Endothelial cell of umbilical vein (primary cell): ENCODE measurements around the gene OSBPL1A. TPM values are rescaled to one million over a fixed set of nuclear protein-coding genes. Genes with fewer than 3 reads are reported as not detected.

ENCODE experiments used
- BruUV-seq: library from RNA; stranded (reverse); fragments of 400-500 nt; replicated peaks from 2 replicates; lab custom pipeline; 2021; lab: Mats Ljungman, UMichigan
- CTCF ChIA-PET: fragments of 300-600, 350-600 bp; sonication (Branson Sonifier 250); formaldehyde crosslinking; loops from one replicate; lab custom pipeline; 2021; ENCODE audit warnings: antibody characterized with exemption, inconsistent platforms; lab: Charles Lee
- POLR2A ChIA-PET: fragments of 300-600, 350-600 bp; sonication (Branson Sonifier 250); formaldehyde crosslinking; loops from one replicate; lab custom pipeline; 2021; ENCODE audit warnings: antibody characterized with exemption, inconsistent platforms; lab: Charles Lee
- DNase-seq: peaks from one replicate; pipeline ENCODE4 v3.0.0-alpha.2; 2011; ENCODE audit warnings: low read depth, low spot score
- FAIRE-seq: peaks from 2 replicates; lab custom pipeline; 2011; peaks lifted over from hg19 to GRCh38; lab: Jason Lieb, UNC
- H2AFZ ChIP-seq: 2 replicates; pipeline ENCODE4 v1.6.0; 2012; ENCODE audit warnings: low read depth, low read length, control low read depth, inconsistent platforms
- H3K27ac ChIP-seq: 2 replicates; pipeline ENCODE4 v1.5.1; 2011; ENCODE audit warnings: low read depth, mild to moderate bottlenecking, control low read depth, low read length, moderate library complexity; ENCODE audit not compliant: insufficient read depth
- H3K27me3 ChIP-seq, 2 experiments: 2 replicates each; pipeline versions ENCODE4 v1.6.0 to v1.6.1; 2011; ENCODE audit warnings: low read length in 2 of 2, mixed read lengths in 1 of 2; ENCODE audit not compliant: control insufficient read depth in 2 of 2, insufficient read depth in 2 of 2
- H3K36me3 ChIP-seq, 2 experiments: 2 replicates in 1 of 2; 3 replicates in 1 of 2; pipeline ENCODE4 v1.5.1; 2011; ENCODE audit warnings: low read length in 2 of 2, mild to moderate bottlenecking in 1 of 2, moderate library complexity in 1 of 2; ENCODE audit not compliant: control insufficient read depth in 2 of 2, insufficient read depth in 2 of 2; ENCODE audit errors: extremely low read depth in 1 of 2
- H3K4me1 ChIP-seq: 3 replicates; pipeline ENCODE4 v1.5.1; 2011; ENCODE audit warnings: mild to moderate bottlenecking, low read length; ENCODE audit not compliant: control insufficient read depth, insufficient read depth; ENCODE audit errors: extremely low read depth
- H3K4me2 ChIP-seq: 2 replicates; pipeline ENCODE4 v1.6.1; 2011; ENCODE audit warnings: low read length, control low read depth, mixed read lengths; ENCODE audit not compliant: insufficient read depth
- H3K4me3 ChIP-seq, 3 experiments: fragments of 200-600 bp in 1 of 3; sonication (generic), shearing (Covaris generic) in 1 of 3; replicated peaks in 1 of 3; 2 replicates each; pipeline ENCODE4 v1.5.1; 2011 to 2016; ENCODE audit warnings: control low read depth in 3 of 3, low read length in 3 of 3, mild to moderate bottlenecking in 2 of 3, inconsistent platforms in 1 of 3, low read depth in 1 of 3, moderate library complexity in 1 of 3; ENCODE audit not compliant: insufficient read depth in 1 of 3
- H3K79me2 ChIP-seq: 2 replicates; pipeline ENCODE4 v1.6.0; 2012; ENCODE audit warnings: low read length, inconsistent platforms; ENCODE audit not compliant: control insufficient read depth, insufficient read depth
- H3K9ac ChIP-seq: replicated peaks from 2 replicates; pipeline ENCODE3; 2011; ENCODE audit warnings: low read length, control low read depth; ENCODE audit not compliant: insufficient read depth; ENCODE audit errors: extremely low read depth
- H3K9me1 ChIP-seq: replicated peaks from 3 replicates; pipeline ENCODE4 v1.6.0; 2011; ENCODE audit warnings: mild to moderate bottlenecking, low read length; ENCODE audit not compliant: control insufficient read depth, insufficient read depth; ENCODE audit errors: extremely low read depth
- H3K9me3 ChIP-seq: replicated peaks from 2 replicates; pipeline ENCODE4 v1.5.1; 2012; ENCODE audit warnings: low read length, inconsistent platforms; ENCODE audit not compliant: control insufficient read depth, insufficient read depth
- H4K20me1 ChIP-seq: replicated peaks from 2 replicates; pipeline ENCODE3; 2011; ENCODE audit warnings: mild to moderate bottlenecking, low read length; ENCODE audit not compliant: control insufficient read depth, insufficient read depth; ENCODE audit errors: extremely low read depth
- CTCF ChIP-seq, 2 donors: IDR thresholded peaks; 1 replicate in 1 of 2; 2 replicates in 1 of 2; pipeline ENCODE4 v1.5.1; 2011; ENCODE audit warnings: low read length in 2 of 2, mild to moderate bottlenecking in 2 of 2, moderate library complexity in 2 of 2, control low read depth in 1 of 2, inconsistent platforms in 1 of 2, low read depth in 1 of 2; ENCODE audit not compliant: insufficient read depth in 1 of 2; ENCODE audit errors: extremely low read depth in 1 of 2
- EZH2 ChIP-seq: IDR thresholded peaks from 2 replicates; pipeline ENCODE4 v1.6.1; 2012; ENCODE audit warnings: borderline replicate concordance, low read depth, mild to moderate bottlenecking, moderate library complexity, low read length, inconsistent platforms; ENCODE audit not compliant: severe bottlenecking
- FOS ChIP-seq: IDR thresholded peaks from 2 replicates; pipeline ENCODE4 v1.6.1; 2011; ENCODE audit warnings: mild to moderate bottlenecking, low read length, moderate library complexity, borderline replicate concordance; ENCODE audit not compliant: insufficient read depth
- GATA2 ChIP-seq: IDR thresholded peaks from 2 replicates; pipeline ENCODE4 v1.7.0; 2011; ENCODE audit warnings: low read depth, mild to moderate bottlenecking, moderate library complexity, mixed read lengths, low read length; ENCODE audit not compliant: insufficient read length, insufficient read depth
- MAX ChIP-seq: IDR thresholded peaks from 2 replicates; pipeline ENCODE4 v1.6.1; 2011; ENCODE audit not compliant: insufficient read depth, insufficient read length
- MYC ChIP-seq: IDR thresholded peaks from one replicate; pipeline ENCODE4 v1.6.1; 2011; ENCODE audit warnings: mild to moderate bottlenecking, low read depth, low read length
- POLR2A ChIP-seq: IDR thresholded peaks from 2 replicates; pipeline ENCODE4 v1.6.1; 2012; ENCODE audit warnings: low read depth, mild to moderate bottlenecking, control low read depth, low read length
- dilution Hi-C: fragments of 300-500 bp; cut with MboI; formaldehyde crosslinking; loops from one replicate; pipeline ENCODE4 v1.15.0; 2019; ENCODE audit warnings: low sequenced_read_pairs; ENCODE audit not compliant: extremely low pct_ligation_motif_present
- intact Hi-C: fragments of 100-400 bp; cut with micrococcal nuclease; formaldehyde crosslinking; loops from one replicate; pipeline ENCODE4 v1.10.0; 2022
- polyA plus RNA-seq, 4 experiments: library from polyadenylated mRNA; depleted of rRNA in 3 of 4; stranded (reverse) in 3 of 4; unstranded in 1 of 4; fragments of >200 nt; gene quantifications; 2 replicates each; pipeline versions ENCODE4 v1.2.1 to v1.2.3, GENCODE V29; 2011 to 2012; ENCODE audit warnings: missing spikeins in 1 of 4
- total RNA-seq: library from RNA; stranded (reverse); gene quantifications from 2 replicates; pipeline ENCODE4 v1.2.3, GENCODE V29; 2021

Gene OSBPL1A
- total and polyA plus RNA-seq, 2 donors (not counting 3 experiments of a cell fraction or from before 2014, with no cell fraction given) = 6.4 to 16.5 TPM

GRCh38 chr18:24395049-24395795 is 2.4 kb downstream of the OSBPL1A start:
- Histone ChIP-seq H3K4me3 (no peak overlapping the region), H3K9ac (no peak overlapping the region), H3K9me1 (no peaks in the 10 kb centered on the region), H3K27ac (no peak overlapping the region), H3K27me3 (no peaks in the 10 kb centered on the region), H4K20me1 (no peaks in the 10 kb centered on the region), H3K79me2 (peaks cover 2% of the 10 kb centered on the region), H3K9me3 (no peaks in the 10 kb centered on the region), H3K4me1 (peaks cover 8% of the 10 kb centered on the region), H2AFZ (no peak overlapping the region), H3K36me3 (no peaks in the 10 kb centered on the region), H3K4me2 (no peak overlapping the region)
- DNase-seq (no peak), FAIRE-seq (no peak)
- no peak for TF ChIP-seq MAX
- no peak for TF ChIP-seq CTCF (IDR thresholded peaks at IDR 0.05; ENCODE audit: extremely low read depth in 1 of 2, insufficient read depth in 1 of 2, low read depth in 1 of 2, low read length in 2 of 2)
- no peak for TF ChIP-seq EZH2
- TF ChIP-seq GATA2 = no peak
- TF ChIP-seq POLR2A = no peak
- no peak for TF ChIP-seq MYC
- TF ChIP-seq FOS = no peak
- ChIA-PET CTCF (interaction anchor here (1.2 to 1.7 kb wide), 2 partner anchors 35 to 218 kb away, joined by 3 to 5 read pairs; no protein-coding TSS in a partner anchor), POLR2A (interaction anchor here (0.6 kb wide), 1 partner anchor 9 kb away, joined by 5 read pairs; no protein-coding TSS in a partner anchor)
- no TSS peak for BruUV-seq
- intact Hi-C loops = loop anchor here (5.0 kb wide), 1 partner anchor 123 kb away; no protein-coding TSS in a partner anchor
- dilution Hi-C loops = no loop called here
